Measurements from ENCODE around the gene RAB11FIP4. TPM values are rescaled to one million over a fixed set of nuclear protein-coding genes. Genes with fewer than 3 reads are reported as not detected.
A peak's percentile ranks its signal among the peaks of the same experiment; 100 is the strongest.

RAB11FIP4 gene
- total RNA-seq, 1 donor from 2014 or later: 0.99 TPM

DNA sequence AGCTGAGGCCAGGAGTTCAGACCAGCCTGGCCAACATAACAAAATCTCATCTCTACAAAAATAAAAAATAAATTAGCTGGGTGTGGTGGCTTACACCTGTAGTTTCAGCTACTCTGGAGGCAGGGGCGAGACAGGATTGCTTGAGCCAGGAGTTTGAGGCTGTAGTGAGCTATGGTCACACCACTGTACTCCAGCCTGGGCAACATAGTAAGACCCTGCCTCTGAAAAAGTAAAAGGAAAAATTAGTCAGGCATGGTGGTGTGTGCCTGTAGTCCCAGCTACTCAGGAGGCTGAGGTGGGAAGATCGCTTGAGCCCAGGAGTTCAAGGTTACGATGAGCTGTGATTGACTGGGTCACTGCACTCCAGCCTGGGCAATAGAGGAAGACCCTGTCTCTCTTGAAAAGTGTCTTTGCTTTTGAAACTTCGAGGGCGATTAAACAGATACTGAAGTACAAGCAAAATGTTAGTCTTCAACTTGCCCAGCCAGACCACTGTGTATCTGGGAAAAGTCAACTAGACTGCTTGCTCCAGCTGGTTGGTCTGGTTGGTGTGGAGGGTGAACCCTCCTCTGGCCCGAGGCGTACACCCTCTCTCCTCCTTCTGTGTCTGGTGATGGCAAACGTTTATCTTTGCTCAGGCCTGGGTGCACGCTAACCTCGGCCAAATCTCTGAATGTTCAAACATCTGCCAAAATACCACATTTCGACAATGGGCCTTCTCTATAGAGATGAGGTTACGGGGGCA, 174.9 kb downstream of the RAB11FIP4 start:
- H3K4me3 Mint-ChIP-seq (ENCODE audit: unreplicated experiment): no peak overlapping the region
- no peaks in the 10 kb centered on the region for H3K9me3 Mint-ChIP-seq (ENCODE audit: unreplicated experiment)
- no peaks in the 10 kb centered on the region for H3K36me3 Mint-ChIP-seq (ENCODE audit: unreplicated experiment)
- no peak for TF ChIP-seq CTCF (IDR thresholded peaks at IDR 0.05)
- no peak for DNase-seq (ENCODE audit: extremely low spot score, unreplicated experiment)
- peaks cover 76% of the 10 kb centered on the region for H3K4me1 Mint-ChIP-seq (ENCODE audit: unreplicated experiment)
- peak overlapping the region; percentile 85 for H3K27ac Mint-ChIP-seq (ENCODE audit: unreplicated experiment)
- H3K27me3 Mint-ChIP-seq (ENCODE audit: unreplicated experiment): no peaks in the 10 kb centered on the region

GRCh38 chr17:31566992-31567373, 175.5 kb downstream of the RAB11FIP4 start:
- no peaks in the 10 kb centered on the region for H3K36me3 Mint-ChIP-seq (ENCODE audit: unreplicated experiment)
- H3K4me1 Mint-ChIP-seq (ENCODE audit: unreplicated experiment): peaks cover 76% of the 10 kb centered on the region
- H3K27me3 Mint-ChIP-seq (ENCODE audit: unreplicated experiment): no peaks in the 10 kb centered on the region
- H3K9me3 Mint-ChIP-seq (ENCODE audit: unreplicated experiment): no peaks in the 10 kb centered on the region
- no peak overlapping the region for H3K4me3 Mint-ChIP-seq (ENCODE audit: unreplicated experiment)
- peak overlapping the region; percentile 70 for H3K27ac Mint-ChIP-seq (ENCODE audit: unreplicated experiment)
- DNase-seq (ENCODE audit: extremely low spot score, unreplicated experiment): no peak
- no peak for TF ChIP-seq CTCF (IDR thresholded peaks at IDR 0.05)

DNA sequence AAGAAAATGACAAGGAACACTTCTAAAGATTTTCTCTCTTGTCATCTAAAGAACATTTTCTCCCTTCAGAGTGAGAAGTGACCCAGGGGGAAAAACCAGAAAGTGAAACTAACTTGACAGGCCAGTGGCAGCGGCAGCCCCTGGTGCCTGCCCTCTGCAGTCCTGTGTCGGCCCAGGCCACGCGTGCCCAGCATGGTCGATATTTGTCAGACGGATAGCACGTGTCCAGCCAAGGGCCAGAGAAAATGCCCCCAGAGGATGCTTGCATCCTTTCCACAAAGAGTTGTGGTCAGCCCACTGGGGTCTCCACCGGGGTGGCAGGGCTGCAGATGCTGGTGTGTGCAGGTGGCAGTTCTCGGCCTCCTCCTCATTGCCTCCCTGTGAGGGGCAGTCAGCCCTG, 176.6 kb downstream of the RAB11FIP4 start:
- Mint-ChIP-seq H3K4me1 (ENCODE audit: unreplicated experiment) (peaks cover 76% of the 10 kb centered on the region), H3K4me3 (ENCODE audit: unreplicated experiment) (no peak overlapping the region), H3K9me3 (ENCODE audit: unreplicated experiment) (no peaks in the 10 kb centered on the region), H3K36me3 (ENCODE audit: unreplicated experiment) (peaks cover 4% of the 10 kb centered on the region), H3K27ac (ENCODE audit: unreplicated experiment) (peak overlapping the region; percentile 70), H3K27me3 (ENCODE audit: unreplicated experiment) (no peaks in the 10 kb centered on the region)
- DNase-seq (ENCODE audit: extremely low spot score, unreplicated experiment): no peak
- no peak for TF ChIP-seq CTCF (IDR thresholded peaks at IDR 0.05)

GRCh38 chr17:31568539-31568938, 177.1 kb downstream of the RAB11FIP4 start:
- Mint-ChIP-seq H3K4me1 (ENCODE audit: unreplicated experiment) (peaks cover 79% of the 10 kb centered on the region), H3K9me3 (ENCODE audit: unreplicated experiment) (no peaks in the 10 kb centered on the region), H3K36me3 (ENCODE audit: unreplicated experiment) (peaks cover 4% of the 10 kb centered on the region), H3K4me3 (ENCODE audit: unreplicated experiment) (no peak overlapping the region), H3K27me3 (ENCODE audit: unreplicated experiment) (no peaks in the 10 kb centered on the region), H3K27ac (ENCODE audit: unreplicated experiment) (peak overlapping the region; percentile 70)
- TF ChIP-seq CTCF (IDR thresholded peaks at IDR 0.05): no peak
- no peak for DNase-seq (ENCODE audit: extremely low spot score, unreplicated experiment)

GRCh38 chr17:31570231-31570630, 178.8 kb downstream of the RAB11FIP4 start:
- Mint-ChIP-seq H3K4me3 (ENCODE audit: unreplicated experiment) (no peak overlapping the region), H3K9me3 (ENCODE audit: unreplicated experiment) (no peaks in the 10 kb centered on the region), H3K27me3 (ENCODE audit: unreplicated experiment) (no peaks in the 10 kb centered on the region), H3K36me3 (ENCODE audit: unreplicated experiment) (peaks cover 4% of the 10 kb centered on the region), H3K27ac (ENCODE audit: unreplicated experiment) (peak overlapping the region; percentile 71), H3K4me1 (ENCODE audit: unreplicated experiment) (peaks cover 68% of the 10 kb centered on the region)
- TF ChIP-seq CTCF (IDR thresholded peaks at IDR 0.05): no peak
- no peak for DNase-seq (ENCODE audit: extremely low spot score, unreplicated experiment)

Data from osteocyte (in vitro differentiated cells).